ENCODE results near the gene PBX3.
A peak's percentile ranks its signal among the peaks of the same experiment; 100 is the strongest.

The PBX3 gene

GRCh38 chr9:125747053-125747764 lies at the start of gene PBX3:
Gene PBX3, plus strand, starts transcription at chr9:125747373.
- no peaks in the 10 kb centered on the region for H3K4me1 ChIP-seq
- H3K4me2 ChIP-seq (ENCODE audit: low read length): peak within 1 kb of the TSS; percentile 82
- H3K27ac ChIP-seq: peak within 1 kb of the TSS; percentile 93
- no peak for TF ChIP-seq CTCF (IDR thresholded peaks at IDR 0.05)
- peaks cover 16% of the 10 kb centered on the region for H3K79me2 ChIP-seq
- no peaks in the 10 kb centered on the region for H3K27me3 ChIP-seq (ENCODE audit: control insufficient read depth, insufficient read depth, low read length)
- peak within 1 kb of the TSS; percentile 82 for H2AFZ ChIP-seq
- H3K9ac ChIP-seq: peak within 1 kb of the TSS; percentile 46
- H3K4me3 ChIP-seq (ENCODE audit: low read depth, low read length): peak within 1 kb of the TSS; percentile 94
- H3K36me3 ChIP-seq (ENCODE audit: control insufficient read depth, insufficient read depth, low read length): peaks cover 11% of the 10 kb centered on the region
- H3K9me3 ChIP-seq (ENCODE audit: control insufficient read depth, low read length): no peaks in the 10 kb centered on the region

GRCh38 chr9:125699870-125700269 lies 47.3 kb upstream of the PBX3 start:
- H3K4me3 ChIP-seq (ENCODE audit: low read depth, low read length): no peak overlapping the region
- no peak overlapping the region for H3K9ac ChIP-seq
- H3K79me2 ChIP-seq: peaks cover 7% of the 10 kb centered on the region
- no peak overlapping the region for H3K27ac ChIP-seq
- no peaks in the 10 kb centered on the region for H3K27me3 ChIP-seq (ENCODE audit: control insufficient read depth, insufficient read depth, low read length)
- H3K4me1 ChIP-seq: no peaks in the 10 kb centered on the region
- no peak overlapping the region for H2AFZ ChIP-seq
- no peak for TF ChIP-seq CTCF (IDR thresholded peaks at IDR 0.05)
- no peak overlapping the region for H3K4me2 ChIP-seq (ENCODE audit: low read length)
- no peaks in the 10 kb centered on the region for H3K36me3 ChIP-seq (ENCODE audit: control insufficient read depth, insufficient read depth, low read length)
- no peaks in the 10 kb centered on the region for H3K9me3 ChIP-seq (ENCODE audit: control insufficient read depth, low read length)

GRCh38 chr9:125700791-125701190 lies 46.4 kb upstream of the PBX3 start:
- Histone ChIP-seq H3K27ac (no peak overlapping the region), H3K27me3 (ENCODE audit: control insufficient read depth, insufficient read depth, low read length) (no peaks in the 10 kb centered on the region), H2AFZ (no peak overlapping the region), H3K4me2 (ENCODE audit: low read length) (no peak overlapping the region), H3K9ac (no peak overlapping the region), H3K36me3 (ENCODE audit: control insufficient read depth, insufficient read depth, low read length) (no peaks in the 10 kb centered on the region), H3K4me1 (no peaks in the 10 kb centered on the region), H3K79me2 (peaks cover 13% of the 10 kb centered on the region), H3K9me3 (ENCODE audit: control insufficient read depth, low read length) (no peaks in the 10 kb centered on the region), H3K4me3 (ENCODE audit: low read depth, low read length) (no peak overlapping the region)
- no peak for TF ChIP-seq CTCF (IDR thresholded peaks at IDR 0.05)

- Histone ChIP-seq H2AFZ (no peak overlapping the region), H3K4me3 (ENCODE audit: low read depth, low read length) (no peak overlapping the region), H3K27me3 (ENCODE audit: control insufficient read depth, insufficient read depth, low read length) (no peaks in the 10 kb centered on the region), H3K9me3 (ENCODE audit: control insufficient read depth, low read length) (no peaks in the 10 kb centered on the region), H3K79me2 (peaks cover 17% of the 10 kb centered on the region), H3K36me3 (ENCODE audit: control insufficient read depth, insufficient read depth, low read length) (no peaks in the 10 kb centered on the region), H3K27ac (no peak overlapping the region), H3K9ac (no peak overlapping the region), H3K4me1 (peaks cover 3% of the 10 kb centered on the region), H3K4me2 (ENCODE audit: low read length) (no peak overlapping the region)
- TF ChIP-seq CTCF (IDR thresholded peaks at IDR 0.05): no peak
Observed at GRCh38 chr9:125701351-125701750, 45.8 kb upstream of the PBX3 start.

- Histone ChIP-seq H3K27me3 (ENCODE audit: control insufficient read depth, insufficient read depth, low read length) (no peaks in the 10 kb centered on the region), H3K4me2 (ENCODE audit: low read length) (no peak overlapping the region), H3K4me1 (peaks cover 6% of the 10 kb centered on the region), H3K27ac (no peak overlapping the region), H3K79me2 (peaks cover 32% of the 10 kb centered on the region), H3K9ac (no peak overlapping the region), H2AFZ (no peak overlapping the region), H3K36me3 (ENCODE audit: control insufficient read depth, insufficient read depth, low read length) (no peaks in the 10 kb centered on the region), H3K4me3 (ENCODE audit: low read depth, low read length) (no peak overlapping the region), H3K9me3 (ENCODE audit: control insufficient read depth, low read length) (no peaks in the 10 kb centered on the region)
- TF ChIP-seq CTCF (IDR thresholded peaks at IDR 0.05): no peak
Observed at GRCh38 chr9:125703662-125704061, 43.5 kb upstream of the PBX3 start.

Measured in parathyroid adenoma (tissue), 2 donors.